ENCODE measurements around the gene PCMT1. TPM values are rescaled to one million over a fixed set of nuclear protein-coding genes. Genes with fewer than 3 reads are reported as not detected.

Gene PCMT1
- total RNA-seq, 1 experiment from 2014 or later, result 90.7 TPM

GRCh38 chr6:149815788-149816187 is 66.2 kb downstream of the PCMT1 start:
- POLR2A ChIA-PET, result interaction anchor here (0.6 kb wide), 1 partner anchor 59 kb away, joined by 4 read pairs; no protein-coding TSS in a partner anchor
- CTCF ChIA-PET, result interaction anchor here (0.7 kb wide), 1 partner anchor 265 kb away, joined by 3 read pairs; no protein-coding TSS in a partner anchor

GRCh38 chr6:149820506-149820905 is 71.0 kb downstream of the PCMT1 start:
- CTCF ChIA-PET, result no interaction called here
- Mint-ChIP-seq H3K9me3 (no peaks in the 10 kb centered on the region), H3K27me3 (ENCODE audit: low read depth) (no peaks in the 10 kb centered on the region), H3K4me3 (no peak overlapping the region), H3K36me3 (no peaks in the 10 kb centered on the region), H3K4me1 (no peaks in the 10 kb centered on the region), H3K27ac (no peak overlapping the region)
- no peak for ATAC-seq
- no peak for DNase-seq (ENCODE audit: low spot score)
- POLR2A ChIA-PET, result no interaction called here
- TF ChIP-seq, protein P1, sequence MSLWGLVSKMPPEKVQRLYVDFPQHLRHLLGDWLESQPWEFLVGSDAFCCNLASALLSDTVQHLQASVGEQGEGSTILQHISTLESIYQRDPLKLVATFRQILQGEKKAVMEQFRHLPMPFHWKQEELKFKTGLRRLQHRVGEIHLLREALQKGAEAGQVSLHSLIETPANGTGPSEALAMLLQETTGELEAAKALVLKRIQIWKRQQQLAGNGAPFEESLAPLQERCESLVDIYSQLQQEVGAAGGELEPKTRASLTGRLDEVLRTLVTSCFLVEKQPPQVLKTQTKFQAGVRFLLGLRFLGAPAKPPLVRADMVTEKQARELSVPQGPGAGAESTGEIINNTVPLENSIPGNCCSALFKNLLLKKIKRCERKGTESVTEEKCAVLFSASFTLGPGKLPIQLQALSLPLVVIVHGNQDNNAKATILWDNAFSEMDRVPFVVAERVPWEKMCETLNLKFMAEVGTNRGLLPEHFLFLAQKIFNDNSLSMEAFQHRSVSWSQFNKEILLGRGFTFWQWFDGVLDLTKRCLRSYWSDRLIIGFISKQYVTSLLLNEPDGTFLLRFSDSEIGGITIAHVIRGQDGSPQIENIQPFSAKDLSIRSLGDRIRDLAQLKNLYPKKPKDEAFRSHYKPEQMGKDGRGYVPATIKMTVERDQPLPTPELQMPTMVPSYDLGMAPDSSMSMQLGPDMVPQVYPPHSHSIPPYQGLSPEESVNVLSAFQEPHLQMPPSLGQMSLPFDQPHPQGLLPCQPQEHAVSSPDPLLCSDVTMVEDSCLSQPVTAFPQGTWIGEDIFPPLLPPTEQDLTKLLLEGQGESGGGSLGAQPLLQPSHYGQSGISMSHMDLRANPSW (CRISPR knock-in tag; conservative IDR thresholded peaks at IDR 0.05; ENCODE audit: low read depth), result no peak
- no peak for TF ChIP-seq ZNF423 (CRISPR knock-in tag; IDR thresholded peaks at IDR 0.05)
- TF ChIP-seq, protein P2, sequence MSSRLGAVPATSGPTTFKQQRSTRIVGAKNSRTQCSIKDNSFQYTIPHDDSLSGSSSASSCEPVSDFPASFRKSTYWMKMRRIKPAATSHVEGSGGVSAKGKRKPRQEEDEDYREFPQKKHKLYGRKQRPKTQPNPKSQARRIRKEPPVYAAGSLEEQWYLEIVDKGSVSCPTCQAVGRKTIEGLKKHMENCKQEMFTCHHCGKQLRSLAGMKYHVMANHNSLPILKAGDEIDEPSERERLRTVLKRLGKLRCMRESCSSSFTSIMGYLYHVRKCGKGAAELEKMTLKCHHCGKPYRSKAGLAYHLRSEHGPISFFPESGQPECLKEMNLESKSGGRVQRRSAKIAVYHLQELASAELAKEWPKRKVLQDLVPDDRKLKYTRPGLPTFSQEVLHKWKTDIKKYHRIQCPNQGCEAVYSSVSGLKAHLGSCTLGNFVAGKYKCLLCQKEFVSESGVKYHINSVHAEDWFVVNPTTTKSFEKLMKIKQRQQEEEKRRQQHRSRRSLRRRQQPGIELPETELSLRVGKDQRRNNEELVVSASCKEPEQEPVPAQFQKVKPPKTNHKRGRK (CRISPR knock-in tag; IDR thresholded peaks at IDR 0.05; ENCODE audit: borderline replicate concordance), result no peak
- TF ChIP-seq OVOL2 (CRISPR knock-in tag; IDR thresholded peaks at IDR 0.05; ENCODE audit: borderline replicate concordance), result no peak
- no peak for TF ChIP-seq TP53 (CRISPR knock-in tag; IDR thresholded peaks at IDR 0.05)
- no peak for TF ChIP-seq TEAD4 (CRISPR knock-in tag; IDR thresholded peaks at IDR 0.05)
- no peak for TF ChIP-seq GABPB1 (CRISPR knock-in tag; IDR thresholded peaks at IDR 0.05)
- no peak for TF ChIP-seq ETV6 (CRISPR knock-in tag; IDR thresholded peaks at IDR 0.05)
- TF ChIP-seq ZNF263 (CRISPR knock-in tag; IDR thresholded peaks at IDR 0.05; ENCODE audit: low read depth), result no peak
- no peak for TF ChIP-seq SMAD3 (CRISPR knock-in tag; IDR thresholded peaks at IDR 0.05; ENCODE audit: borderline replicate concordance)
- TF ChIP-seq ZNF396 (CRISPR knock-in tag; IDR thresholded peaks at IDR 0.05; ENCODE audit: borderline replicate concordance), result no peak
- TF ChIP-seq, protein P3, sequence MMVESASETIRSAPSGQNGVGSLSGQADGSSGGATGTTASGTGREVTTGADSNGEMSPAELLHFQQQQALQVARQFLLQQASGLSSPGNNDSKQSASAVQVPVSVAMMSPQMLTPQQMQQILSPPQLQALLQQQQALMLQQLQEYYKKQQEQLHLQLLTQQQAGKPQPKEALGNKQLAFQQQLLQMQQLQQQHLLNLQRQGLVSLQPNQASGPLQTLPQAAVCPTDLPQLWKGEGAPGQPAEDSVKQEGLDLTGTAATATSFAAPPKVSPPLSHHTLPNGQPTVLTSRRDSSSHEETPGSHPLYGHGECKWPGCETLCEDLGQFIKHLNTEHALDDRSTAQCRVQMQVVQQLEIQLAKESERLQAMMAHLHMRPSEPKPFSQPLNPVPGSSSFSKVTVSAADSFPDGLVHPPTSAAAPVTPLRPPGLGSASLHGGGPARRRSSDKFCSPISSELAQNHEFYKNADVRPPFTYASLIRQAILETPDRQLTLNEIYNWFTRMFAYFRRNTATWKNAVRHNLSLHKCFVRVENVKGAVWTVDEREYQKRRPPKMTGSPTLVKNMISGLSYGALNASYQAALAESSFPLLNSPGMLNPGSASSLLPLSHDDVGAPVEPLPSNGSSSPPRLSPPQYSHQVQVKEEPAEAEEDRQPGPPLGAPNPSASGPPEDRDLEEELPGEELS (CRISPR knock-in tag; IDR thresholded peaks at IDR 0.05), result no peak

More at GRCh38 chr6:149815788-149816187, 66.2 kb downstream of the PCMT1 start:
- ATAC-seq (no peak), DNase-seq (ENCODE audit: low spot score) (no peak)
- Mint-ChIP-seq H3K9me3 (no peaks in the 10 kb centered on the region), H3K27me3 (ENCODE audit: low read depth) (no peaks in the 10 kb centered on the region), H3K4me1 (no peaks in the 10 kb centered on the region), H3K27ac (peak overlapping the region; percentile 41; the same call in 1 of the 2 replicates), H3K4me3 (no peak overlapping the region), H3K36me3 (peaks cover 5% of the 10 kb centered on the region; the same call in 1 of the 2 replicates)
- TF ChIP-seq ZNF317 (CRISPR knock-in tag; IDR thresholded peaks at IDR 0.05; ENCODE audit: borderline replicate concordance, low read depth) (no peak), MXD4 (CRISPR knock-in tag; IDR thresholded peaks at IDR 0.05; ENCODE audit: borderline replicate concordance) (no peak), NFATC4 (CRISPR knock-in tag; IDR thresholded peaks at IDR 0.05) (no peak), ZBTB43 (CRISPR knock-in tag; IDR thresholded peaks at IDR 0.05) (no peak), GABPB1 (CRISPR knock-in tag; IDR thresholded peaks at IDR 0.05) (no peak), EMX1 (CRISPR knock-in tag; IDR thresholded peaks at IDR 0.05) (no peak), FOXJ3 (CRISPR knock-in tag; IDR thresholded peaks at IDR 0.05; ENCODE audit: borderline replicate concordance) (no peak), NR3C1 (CRISPR knock-in tag; conservative IDR thresholded peaks at IDR 0.05; ENCODE audit: low read depth) (no peak), ZNF232 (CRISPR knock-in tag; IDR thresholded peaks at IDR 0.05) (no peak), ZNF281 (CRISPR knock-in tag; IDR thresholded peaks at IDR 0.05) (no peak), ZNF671 (CRISPR knock-in tag; IDR thresholded peaks at IDR 0.05) (no peak), IRF2 (CRISPR knock-in tag; IDR thresholded peaks at IDR 0.05; ENCODE audit: borderline replicate concordance, low read depth) (no peak), NR1H2 (CRISPR knock-in tag; IDR thresholded peaks at IDR 0.05) (no peak), JAZF1 (CRISPR knock-in tag; IDR thresholded peaks at IDR 0.05) (no peak)
- TF ChIP-seq, protein P4, sequence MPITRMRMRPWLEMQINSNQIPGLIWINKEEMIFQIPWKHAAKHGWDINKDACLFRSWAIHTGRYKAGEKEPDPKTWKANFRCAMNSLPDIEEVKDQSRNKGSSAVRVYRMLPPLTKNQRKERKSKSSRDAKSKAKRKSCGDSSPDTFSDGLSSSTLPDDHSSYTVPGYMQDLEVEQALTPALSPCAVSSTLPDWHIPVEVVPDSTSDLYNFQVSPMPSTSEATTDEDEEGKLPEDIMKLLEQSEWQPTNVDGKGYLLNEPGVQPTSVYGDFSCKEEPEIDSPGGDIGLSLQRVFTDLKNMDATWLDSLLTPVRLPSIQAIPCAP (CRISPR knock-in tag; IDR thresholded peaks at IDR 0.05), result no peak

Data from WTC11 (cell line).